Renal pelvis (tissue), 4 donors: ENCODE data around the gene EVA1A. TPM values are rescaled to one million over a fixed set of nuclear protein-coding genes. Genes with fewer than 3 reads are reported as not detected.

Experiments
- DNase-seq: peaks from one replicate; pipeline ENCODE4 v3.0.0-alpha.2; 2013
- polyA plus RNA-seq, 3 donors: library from polyadenylated mRNA; unstranded; fragments of 120-200 nt; gene quantifications; one replicate each; pipeline ENCODE4 v1.2.1, GENCODE V29; 2013; ENCODE audit not compliant: insufficient read length in 3 of 3

EVA1A gene
- polyA plus RNA-seq, 3 donors: 13.1 to 16.3 (median 15.0) TPM

DNA sequence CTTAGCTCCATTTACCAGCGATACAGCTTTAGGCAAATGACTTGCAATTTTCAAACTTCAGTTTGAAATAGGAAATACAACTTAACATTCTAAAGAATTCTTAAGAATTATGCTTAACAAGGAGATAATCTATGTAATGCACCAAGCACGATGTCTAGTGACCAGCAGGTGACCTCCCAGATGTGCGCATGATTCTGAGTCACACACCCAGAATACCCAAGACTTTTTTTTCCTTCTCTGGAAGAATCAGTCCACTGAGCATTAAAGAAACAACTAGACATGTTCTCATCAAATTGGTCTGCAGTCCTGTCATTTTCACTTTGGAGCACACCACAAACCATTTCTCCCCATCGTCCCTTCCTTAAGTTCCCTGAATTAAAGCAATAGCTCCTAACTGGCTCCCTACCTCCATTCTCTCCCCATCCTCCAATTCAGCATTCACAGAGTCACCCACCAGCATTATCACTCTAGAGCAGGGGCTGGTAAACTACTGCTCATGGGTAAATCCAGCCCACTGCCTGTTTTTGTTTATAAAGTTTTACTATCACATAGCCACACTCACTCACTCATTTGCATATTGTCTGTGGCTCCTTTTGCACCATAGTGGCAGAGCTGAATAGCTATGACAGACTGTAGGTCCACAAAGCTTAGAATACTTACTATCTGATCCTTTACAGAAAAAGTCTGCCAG, 13.2 kb downstream of the EVA1A start:
- no peak for DNase-seq

DNA sequence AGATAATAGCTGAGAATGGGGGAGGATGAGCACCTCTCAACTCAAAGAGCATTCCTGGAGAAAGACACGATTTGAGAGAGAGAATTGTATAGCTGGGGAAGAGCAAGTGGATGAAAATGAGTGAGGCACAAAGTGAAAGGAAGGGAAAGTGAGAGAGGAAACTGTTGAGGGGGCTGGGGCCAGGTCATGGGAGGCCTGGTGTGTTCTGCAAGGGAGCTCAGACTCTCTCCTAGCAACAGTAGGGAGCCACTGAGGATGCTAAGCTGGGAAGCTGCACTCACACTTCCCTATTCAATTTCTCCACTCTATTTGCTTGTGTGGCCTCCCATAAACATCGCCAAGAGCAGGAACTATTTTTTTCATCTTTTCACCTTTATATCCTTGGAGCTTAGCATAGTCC, 14.8 kb downstream of the EVA1A start:
- DNase-seq: no peak

DNA sequence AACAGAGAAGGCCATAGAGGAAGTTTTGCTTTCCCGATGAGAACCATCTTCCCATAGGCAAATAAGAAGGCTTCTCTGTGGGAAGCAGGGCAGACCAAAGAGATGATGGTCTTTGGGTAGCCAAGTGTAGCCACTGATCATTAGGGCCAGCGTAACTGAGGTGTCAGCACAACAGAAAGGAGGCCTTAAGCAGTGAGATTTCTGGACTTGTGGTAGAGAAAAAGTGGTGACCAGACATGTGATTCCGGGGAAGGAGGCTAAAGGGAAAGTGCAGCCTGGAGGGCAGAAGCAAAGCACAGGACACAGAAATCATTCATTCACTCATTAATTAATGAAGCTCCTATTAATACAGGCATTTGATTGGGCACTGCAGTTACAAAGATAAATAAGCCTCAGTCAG, 15.4 kb downstream of the EVA1A start:
- DNase-seq: no peak

DNA sequence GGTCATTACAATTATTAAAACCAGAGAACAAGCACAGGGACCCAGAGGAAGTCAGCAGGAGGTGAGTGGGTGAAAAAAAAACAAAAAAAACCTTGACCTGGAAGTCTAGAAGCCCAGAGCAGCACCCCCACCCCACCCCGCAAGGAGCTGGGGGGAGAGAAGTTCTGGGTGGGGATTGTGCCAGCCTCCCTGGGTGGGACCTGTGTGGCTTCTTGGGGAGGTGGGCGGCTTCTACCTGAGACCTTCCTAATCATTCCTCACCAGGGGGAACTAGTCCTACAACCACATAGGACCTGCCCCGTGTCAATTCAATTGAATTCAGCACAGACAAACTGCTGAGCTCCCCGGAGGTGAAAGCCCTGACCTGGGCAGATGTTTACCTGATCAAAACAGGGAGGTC, 17.3 kb downstream of the EVA1A start:
- DNase-seq: no peak

GRCh38 chr2:75541430-75541829, 19.3 kb downstream of the EVA1A start:
- DNase-seq: no peak

DNA sequence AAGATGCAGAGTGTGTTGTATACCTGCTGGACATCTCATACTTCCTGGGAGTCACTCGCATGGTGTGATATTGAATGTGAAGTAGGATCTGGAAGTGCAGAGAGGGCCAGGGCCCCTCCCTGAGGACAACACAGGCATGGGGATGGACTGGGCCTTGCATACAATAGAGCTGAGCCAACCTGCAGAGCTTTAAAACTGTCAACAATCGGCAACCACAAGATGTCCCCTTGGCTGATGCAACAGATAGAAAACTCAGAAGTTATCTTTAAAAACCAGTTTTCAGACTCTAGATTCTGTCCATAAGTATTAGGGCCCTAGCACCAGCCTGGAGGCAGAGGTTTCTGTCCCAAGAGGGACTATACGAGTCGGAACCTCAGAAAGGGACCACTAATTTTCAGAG, 19.7 kb downstream of the EVA1A start:
- DNase-seq: no peak

DNA sequence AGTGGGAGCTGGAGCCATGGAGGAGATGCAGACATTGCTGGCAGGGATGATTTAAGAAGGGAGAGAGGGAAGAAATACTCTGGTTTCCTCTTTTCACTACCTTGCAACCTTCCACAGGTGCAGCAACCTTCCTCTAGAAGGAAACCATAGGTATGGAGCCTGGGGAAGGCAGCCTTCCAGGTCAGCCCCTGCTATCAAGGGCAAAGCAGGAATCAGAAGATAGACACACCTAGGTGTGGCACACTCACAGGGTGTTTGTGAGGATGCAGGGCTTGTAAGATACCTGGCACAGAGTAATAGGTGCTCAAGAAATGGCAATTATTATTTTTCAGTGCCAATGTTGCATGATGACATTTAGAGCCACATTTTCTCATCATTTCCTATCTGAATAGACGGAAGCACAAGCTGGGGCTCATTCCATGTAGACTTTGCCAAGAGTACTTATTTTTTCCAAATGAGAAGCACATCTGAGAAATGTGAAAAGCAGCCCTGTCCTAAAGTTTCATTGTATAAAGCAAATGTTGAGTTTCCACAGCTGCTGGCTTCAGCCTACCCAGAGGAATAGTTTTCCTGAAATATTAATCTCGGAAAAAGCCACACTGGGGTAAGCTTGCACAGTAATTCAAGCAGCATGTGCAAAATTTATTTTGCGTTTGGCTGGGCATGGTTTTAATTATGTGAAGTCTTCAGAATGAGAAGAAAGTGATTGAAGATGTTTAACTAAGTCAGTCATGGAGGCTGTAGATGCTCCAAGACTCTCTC, 20.6 kb downstream of the EVA1A start:
- peak; percentile 48 for DNase-seq

- no peak for DNase-seq
Measured at GRCh38 chr2:75538521-75539490, 21.9 kb downstream of the EVA1A start.

DNA sequence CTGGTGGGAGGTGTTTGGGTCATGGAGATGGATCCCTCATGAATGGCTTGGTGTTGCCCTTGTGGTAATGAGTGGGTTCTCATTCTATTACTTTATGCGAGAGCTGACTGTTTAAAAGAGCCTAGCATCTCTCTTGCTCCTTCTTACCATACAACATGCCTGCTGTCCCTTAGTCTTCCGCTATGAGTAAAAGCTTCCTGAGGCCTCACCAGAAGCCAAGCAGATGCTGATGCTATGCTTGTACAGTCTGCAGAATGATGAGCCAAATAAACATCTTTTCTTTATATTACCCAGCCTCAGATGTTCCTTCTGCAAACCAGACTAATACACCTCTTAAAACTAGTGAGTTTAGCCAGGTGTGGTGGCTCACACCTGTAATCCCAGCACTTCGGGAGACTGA, 23.1 kb downstream of the EVA1A start:
- no peak for DNase-seq

- DNase-seq: no peak
Measured at GRCh38 chr2:75533135-75533534, 27.6 kb downstream of the EVA1A start.

DNA sequence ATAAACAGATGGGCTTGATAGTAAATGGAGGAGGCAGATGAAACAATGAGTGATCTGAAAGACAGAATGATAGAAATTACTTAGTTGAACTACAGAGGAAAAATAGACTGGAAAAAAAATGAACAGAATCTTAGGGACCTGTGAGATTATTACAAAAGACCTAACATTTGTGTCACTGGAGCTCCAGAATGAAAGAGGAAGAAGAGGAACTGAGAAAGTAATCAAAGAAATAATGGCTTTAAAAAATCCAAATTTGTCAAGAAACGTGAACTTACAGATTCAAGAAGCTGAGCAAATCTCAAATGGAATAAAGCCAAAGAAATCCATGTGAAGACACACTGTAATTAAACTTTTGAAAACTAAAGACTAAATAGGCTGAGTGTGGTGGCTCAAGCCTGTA, 28.3 kb downstream of the EVA1A start:
- DNase-seq: no peak

GRCh38 chr2:75528221-75528977, 32.3 kb downstream of the EVA1A start:
- DNase-seq: no peak

DNA sequence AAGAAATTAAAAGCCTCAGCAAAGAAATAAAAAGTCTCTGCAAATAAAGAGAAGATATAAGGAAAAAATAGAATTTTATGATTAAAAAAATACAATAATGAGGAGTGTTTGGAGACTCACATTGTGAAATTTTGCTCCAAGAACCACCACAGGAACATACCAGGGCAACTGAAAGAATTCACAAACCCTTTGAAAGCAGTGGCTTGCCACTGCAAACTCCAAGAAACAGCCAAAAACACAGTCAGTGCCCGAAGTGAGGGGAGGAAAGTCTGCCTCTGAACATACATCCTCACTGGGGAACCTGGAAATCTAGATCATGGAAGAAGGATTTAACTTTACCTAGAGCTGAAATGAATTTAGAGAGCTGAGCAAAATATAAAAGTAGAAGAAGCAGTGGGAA, 33.1 kb downstream of the EVA1A start:
- no peak for DNase-seq

GRCh38 chr2:75526842-75527241, 33.9 kb downstream of the EVA1A start:
- no peak for DNase-seq

DNA sequence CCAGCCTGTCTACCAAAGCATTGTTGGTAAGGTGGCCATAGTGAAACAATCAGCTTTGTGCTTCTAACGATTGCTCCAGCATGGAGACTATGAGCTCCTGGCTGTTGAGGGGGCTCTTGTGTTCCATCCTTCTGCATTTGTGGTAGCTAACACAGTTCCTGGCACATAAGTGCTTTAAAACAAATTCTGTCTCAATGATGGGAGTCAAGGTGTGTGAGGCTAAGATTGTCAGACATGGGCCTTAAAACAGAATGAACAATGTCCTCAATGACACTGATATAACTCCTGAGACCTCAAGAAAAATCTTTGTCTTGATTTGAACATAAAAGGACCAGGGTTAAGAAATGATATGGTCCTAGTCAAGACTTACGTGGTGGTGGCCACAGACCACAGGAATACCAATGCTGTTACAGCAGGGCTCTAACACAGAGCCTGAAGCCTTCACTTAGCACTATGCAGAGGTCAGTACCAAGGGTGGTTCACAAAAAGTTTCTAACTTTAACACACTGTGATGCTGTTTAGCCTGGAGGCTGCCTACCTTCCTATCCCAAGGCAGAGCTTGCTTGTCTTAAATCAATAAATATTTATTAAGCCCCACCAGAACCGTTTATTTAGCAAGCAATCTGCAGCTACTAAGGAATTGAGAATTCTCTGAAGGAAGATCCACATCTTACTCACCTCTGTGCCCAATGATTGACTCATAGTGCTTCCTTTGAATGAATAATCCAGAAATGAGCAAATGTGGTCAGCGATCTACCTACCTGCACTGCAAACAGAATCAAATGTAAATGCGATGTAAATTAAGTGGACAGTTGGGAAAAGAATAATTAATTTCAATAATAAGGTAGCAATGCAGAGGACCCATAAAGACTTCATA, 35.1 kb downstream of the EVA1A start:
- DNase-seq: no peak

DNA sequence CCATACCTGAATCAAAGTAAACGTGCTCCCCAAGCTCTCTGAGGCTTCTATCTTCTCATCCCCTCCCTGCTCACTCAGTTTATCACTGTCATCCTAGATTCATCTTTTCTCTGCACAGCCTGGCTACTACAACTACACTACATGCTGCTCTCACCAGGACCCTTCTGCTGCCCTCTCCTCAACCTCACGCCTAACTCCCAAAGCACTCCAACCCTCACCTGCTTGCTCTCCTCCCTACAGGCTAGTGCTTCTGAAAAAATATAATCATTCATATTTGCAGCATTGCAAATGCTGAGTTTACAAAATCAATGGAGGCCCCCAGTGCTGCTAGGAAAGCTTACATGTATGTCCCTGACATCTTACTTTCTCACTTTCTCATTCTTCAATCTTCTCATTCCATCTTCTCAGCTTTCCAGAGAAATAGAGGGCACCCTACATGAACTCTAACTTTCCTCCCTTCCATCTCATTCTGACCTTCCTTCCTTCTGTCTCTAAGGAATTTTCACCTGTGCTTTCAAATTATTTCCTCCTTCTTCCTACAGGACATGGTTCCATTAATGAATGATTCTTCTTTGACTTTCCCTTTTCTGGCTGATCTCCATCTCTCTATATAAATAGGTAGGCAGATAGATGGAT, 36.3 kb downstream of the EVA1A start:
- DNase-seq: no peak

- no peak for DNase-seq
Measured at GRCh38 chr2:75523313-75524275, 37.1 kb downstream of the EVA1A start.

DNA sequence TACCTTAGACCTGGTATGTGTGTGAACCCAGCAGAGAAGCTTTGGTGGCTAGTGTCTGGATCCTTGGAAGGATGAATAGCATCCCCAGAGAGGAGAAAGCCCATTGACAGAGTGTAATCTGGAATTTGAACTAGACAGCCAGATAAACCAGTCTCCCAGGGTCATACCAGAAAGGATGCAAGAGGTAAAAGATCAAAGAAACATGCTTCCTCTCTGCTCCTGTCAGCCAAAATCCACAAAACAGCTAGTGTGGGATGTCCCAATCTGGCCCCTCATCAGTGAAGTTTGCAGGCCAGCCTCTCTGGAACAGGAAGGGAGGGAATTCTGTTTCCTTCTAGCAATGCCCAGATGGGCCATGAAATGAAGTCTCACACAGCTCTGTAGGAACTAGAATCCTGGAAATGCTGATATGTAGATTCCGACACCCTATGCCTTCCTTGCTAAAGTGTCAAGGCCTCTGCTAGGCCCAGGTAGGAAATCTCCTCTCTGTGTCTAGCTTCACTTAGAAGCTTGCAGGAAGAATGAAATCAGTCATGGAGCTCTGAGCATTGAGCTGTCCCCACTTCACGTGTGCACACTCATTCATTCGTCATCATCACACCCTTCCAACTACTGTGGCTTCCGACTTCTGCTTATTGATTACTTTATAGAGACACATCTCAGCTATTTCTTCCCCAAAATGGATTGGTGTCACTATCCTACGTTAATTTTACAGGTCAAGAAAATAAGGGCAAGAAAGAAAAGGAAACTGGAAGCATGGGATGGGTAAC, 38.0 kb downstream of the EVA1A start:
- no peak for DNase-seq
